ENCODE measurements around the gene CDK5RAP2.

- no peak for TF ChIP-seq CTCF (IDR thresholded peaks at IDR 0.05)
- TF ChIP-seq POLR2A (IDR thresholded peaks at IDR 0.05), result no peak
Measured at GRCh38 chr9:120348951-120349429, 231.0 kb downstream of the CDK5RAP2 start.

Data from vagina (tissue), 2 donors.